GDM1 (cell line): ENCODE measurements around the gene TDP2.
"Not testable (repeated sequence)": the region's sequence is repeated elsewhere in the genome, so short reads cannot be mapped to it uniquely, and the experiment has no call there.

Experiments
- DNase-seq: peaks from one replicate; lab custom pipeline; 2025; lab: John Stamatoyannopoulos, UW

The TDP2 gene, protein sequence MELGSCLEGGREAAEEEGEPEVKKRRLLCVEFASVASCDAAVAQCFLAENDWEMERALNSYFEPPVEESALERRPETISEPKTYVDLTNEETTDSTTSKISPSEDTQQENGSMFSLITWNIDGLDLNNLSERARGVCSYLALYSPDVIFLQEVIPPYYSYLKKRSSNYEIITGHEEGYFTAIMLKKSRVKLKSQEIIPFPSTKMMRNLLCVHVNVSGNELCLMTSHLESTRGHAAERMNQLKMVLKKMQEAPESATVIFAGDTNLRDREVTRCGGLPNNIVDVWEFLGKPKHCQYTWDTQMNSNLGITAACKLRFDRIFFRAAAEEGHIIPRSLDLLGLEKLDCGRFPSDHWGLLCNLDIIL

DNA sequence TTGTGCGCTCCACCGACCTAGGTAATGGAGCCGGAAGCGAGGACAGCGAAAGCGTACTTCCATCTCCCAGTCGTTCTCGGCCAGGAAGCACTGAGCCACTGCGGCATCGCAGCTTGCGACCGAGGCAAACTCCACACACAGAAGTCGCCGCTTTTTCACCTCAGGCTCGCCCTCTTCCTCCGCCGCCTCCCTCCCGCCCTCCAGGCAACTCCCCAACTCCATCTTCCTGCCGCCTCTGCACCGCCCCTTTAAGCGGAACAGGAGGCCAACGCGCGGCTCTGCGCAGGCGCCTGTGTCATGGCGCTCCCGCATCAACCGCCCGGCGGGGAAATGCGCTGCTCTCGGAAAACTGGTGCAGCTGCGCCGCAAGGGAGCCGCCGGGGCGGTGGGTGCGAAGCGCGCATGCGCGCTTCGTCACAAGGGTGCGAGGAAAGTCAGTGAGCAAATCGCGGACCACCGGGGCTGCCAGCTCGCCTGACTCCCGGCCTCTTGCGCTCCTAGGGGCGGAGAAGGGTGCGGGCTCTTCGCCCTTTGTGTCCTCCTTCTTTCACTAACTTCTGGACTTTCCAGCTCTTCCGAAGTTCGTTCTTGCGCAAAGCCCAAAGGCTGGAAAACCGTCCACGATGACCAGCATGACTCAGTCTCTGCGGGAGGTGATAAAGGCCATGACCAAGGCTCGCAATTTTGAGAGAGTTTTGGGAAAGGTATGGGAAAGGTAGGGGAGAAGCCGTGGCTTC lies at the start of gene TDP2, which contains the start of gene ACOT13:
Gene TDP2 (minus strand): TSS at position 259 of the 737 bp plus-strand sequence. CDS start 37 bp downstream, at position 222.
Gene ACOT13 (plus strand): TSS at position 437 of the 737 bp plus-strand sequence. CDS start 187 bp downstream, at position 624.
- peak; percentile 96 for DNase-seq

DNA sequence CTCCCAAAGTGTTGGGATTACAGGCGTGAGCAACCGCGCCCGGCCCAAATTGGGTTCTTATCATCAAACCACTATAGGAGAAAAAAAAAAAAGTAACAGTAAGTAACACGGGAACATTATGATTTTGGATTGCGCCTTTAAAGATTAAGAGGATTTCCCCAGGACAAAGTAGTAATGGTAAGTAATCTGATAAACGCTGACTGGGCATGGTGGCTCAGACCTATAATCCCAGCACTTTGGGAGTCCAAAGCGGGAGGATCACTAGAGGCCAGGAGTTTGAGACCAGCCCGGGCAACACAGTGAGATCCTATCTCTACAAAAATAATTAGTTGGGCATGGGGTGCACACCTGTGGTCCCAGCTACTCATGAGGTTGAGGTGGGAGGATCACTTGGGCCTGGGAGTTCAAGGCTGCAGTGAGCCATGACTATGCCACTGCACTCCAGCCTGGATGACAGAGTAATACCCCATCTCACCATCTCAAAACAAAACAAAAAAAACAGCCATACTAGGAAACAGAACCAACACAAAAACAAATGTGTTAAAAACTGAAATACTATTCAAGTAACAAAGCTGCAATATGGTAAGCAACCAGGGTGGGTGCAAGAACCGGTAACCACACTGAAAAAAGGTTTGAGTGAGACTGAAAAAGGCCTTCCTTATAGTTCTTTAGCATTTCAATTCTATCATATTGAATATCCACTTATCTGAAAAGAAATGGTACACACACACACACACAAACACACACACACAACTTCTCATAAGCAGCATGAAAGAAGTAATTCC lies 44.0 kb upstream of the TDP2 start:
- no peak for DNase-seq

DNA sequence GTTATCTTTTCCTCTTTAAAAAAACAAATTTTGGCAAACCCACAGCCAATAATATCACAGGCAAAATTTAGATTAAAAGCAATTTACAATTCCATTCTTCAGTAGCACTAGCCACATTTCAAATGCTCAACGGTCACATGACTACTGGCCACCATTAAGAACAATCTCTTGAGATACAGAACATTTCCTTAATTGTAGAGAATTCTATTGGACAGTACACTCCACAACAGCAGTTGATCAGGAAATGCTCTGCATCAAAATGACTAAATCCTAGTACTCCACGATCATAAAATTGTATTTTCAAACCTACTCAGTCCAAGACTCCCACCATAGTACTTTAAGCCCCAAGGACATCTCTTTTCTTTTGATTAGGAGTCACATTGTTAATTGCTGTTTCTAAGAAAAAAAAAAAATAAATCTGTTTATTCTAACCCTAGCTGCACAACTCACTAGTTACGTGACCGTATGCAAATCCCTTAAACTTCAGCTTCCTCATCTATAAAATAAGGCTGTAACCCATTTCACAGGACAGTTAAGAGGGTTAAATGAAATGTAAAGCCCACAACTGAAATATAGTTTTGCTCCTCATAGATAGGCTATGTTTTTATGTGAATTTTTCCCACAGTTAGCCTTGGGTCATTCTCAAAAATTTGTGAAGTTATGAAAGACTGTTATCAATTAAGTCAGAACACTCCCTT lies 42.5 kb upstream of the TDP2 start:
- DNase-seq = no peak

- DNase-seq = no peak
Measured at GRCh38 chr6:24708612-24709011, 41.9 kb upstream of the TDP2 start.

DNA sequence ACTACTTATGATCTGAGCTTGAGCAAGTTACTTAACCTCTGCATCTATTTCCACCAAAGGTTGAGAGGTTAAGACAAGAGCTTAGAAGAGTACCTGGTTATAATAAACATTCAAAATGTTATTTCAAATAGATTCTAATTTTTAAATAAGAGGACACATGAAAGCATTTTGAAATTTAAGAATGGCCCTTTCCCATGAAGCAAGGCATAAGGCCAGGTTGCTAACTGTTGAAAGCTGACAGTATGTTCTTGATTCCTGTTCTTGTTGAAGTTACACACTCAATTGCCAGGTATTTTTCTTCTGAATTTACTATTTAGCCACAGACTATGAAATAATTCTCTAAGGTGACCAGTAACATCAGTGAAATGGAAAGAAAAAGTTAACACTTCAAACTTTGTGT lies 37.8 kb upstream of the TDP2 start:
- no peak for DNase-seq

GRCh38 chr6:24702720-24703282 lies 36.1 kb upstream of the TDP2 start:
- no peak for DNase-seq

DNA sequence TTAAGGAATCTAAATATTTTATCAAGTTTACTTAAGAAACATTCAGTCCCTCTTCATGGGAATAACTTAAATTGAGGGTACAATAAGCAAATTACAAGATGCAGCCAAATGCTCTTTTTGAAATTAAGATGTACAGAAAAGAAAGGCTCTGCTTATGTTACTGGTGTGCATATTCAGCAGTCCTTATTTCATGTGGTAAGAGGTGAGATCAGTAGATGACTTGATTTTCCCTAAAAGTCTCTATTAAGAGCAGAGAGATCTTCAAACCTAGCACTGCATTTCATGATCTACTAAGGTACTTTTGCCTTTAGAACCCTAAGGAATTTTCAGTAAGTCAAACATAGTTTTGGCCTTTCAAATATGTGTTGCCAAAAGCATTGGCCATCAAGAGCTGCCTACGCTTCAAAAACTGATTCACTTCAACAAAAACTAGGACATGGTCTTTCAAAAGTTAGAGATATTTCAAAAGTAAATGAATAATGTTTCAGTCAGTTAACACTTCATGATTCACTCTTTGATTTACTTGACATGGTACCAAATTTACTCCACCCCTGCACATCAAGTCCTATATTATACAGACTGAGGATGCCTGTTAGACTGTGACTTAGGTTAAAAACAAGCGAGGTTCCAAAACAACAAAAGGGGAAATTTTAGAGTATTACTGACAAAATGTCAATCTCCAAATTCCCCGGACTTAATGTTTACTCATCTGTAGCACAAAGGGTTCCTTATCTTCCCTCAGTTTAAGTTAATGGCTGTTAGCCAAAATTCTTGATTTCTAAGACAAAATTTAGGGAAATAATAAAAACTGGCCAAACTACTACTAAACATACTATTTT lies 33.0 kb upstream of the TDP2 start:
- no peak for DNase-seq

DNA sequence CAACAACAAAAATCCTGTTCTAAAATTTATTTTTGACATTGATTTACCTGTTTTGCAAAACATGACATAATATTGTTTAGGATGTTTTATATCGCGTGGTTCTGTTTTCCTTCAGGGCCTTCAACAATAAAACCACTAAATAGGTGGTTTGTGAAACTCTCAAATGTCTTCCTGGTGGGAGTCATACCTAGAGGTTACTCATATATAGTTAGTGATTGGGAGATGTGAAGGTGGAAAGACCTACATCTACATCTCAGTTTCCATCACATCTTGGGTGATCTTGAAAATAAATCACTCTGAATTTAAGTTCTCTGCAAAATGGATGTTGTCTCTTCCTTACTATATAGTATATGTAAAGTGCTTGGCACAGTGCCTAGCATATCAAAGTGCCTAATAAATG lies 29.4 kb upstream of the TDP2 start:
- DNase-seq = no peak

GRCh38 chr6:24695635-24696034 lies 28.9 kb upstream of the TDP2 start:
- DNase-seq = not testable (repeated sequence)

GRCh38 chr6:24694198-24694597 lies 27.5 kb upstream of the TDP2 start:
- no peak for DNase-seq

GRCh38 chr6:24692848-24693592 lies 26.3 kb upstream of the TDP2 start:
- no peak for DNase-seq

DNA sequence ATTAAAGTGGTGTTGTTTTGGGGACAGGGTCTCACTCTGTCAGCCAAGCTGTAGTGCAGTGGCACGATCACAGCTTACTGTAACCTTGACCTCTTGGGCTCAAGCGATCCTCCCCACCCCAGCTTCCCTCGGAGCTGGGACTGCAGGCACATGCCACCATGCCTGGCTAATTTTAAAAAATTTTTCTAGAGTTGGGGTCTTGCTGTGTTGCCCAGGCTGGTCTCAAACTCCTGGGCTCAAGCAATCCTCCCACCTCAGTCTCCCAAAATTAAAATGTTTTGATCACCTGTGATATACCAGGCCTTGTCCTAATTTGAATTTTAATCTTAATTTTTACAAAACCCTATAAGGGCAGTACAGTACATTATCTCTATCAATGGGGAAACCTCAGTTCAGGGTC lies 25.7 kb upstream of the TDP2 start:
- DNase-seq = no peak

GRCh38 chr6:24692003-24692402 lies 25.3 kb upstream of the TDP2 start:
- no peak for DNase-seq

GRCh38 chr6:24691550-24691949 lies 24.9 kb upstream of the TDP2 start:
- DNase-seq = no peak

DNA sequence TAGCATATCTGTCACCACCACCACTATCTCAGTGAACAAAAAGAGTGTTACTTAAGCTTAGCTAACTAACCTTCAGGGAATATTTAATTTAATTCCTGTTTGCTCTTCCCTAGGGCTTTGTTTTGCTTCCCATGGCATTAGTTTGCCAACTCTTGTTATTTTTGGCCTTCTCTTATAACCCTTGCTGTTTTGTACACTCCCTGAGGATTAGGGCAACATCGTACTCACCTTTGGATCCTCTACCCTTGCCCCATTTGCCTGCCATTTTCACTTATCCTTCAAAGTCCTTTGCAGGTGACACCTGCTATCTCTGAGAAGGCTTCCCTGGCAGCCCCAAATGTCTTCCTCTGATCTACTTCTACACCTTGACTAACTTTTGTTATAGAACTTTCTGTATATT lies 23.9 kb upstream of the TDP2 start:
- DNase-seq = no peak

GRCh38 chr6:24689964-24690363 lies 23.3 kb upstream of the TDP2 start:
- DNase-seq = no peak

- DNase-seq = no peak
Measured at GRCh38 chr6:24686946-24687345, 20.2 kb upstream of the TDP2 start.

- DNase-seq = no peak
Measured at GRCh38 chr6:24686408-24686807, 19.7 kb upstream of the TDP2 start.

- no peak for DNase-seq
Measured at GRCh38 chr6:24683297-24684296, 16.9 kb upstream of the TDP2 start.
